Measurements from ENCODE around the gene CLIP2.
"Not testable (repeated sequence)": the region's sequence is repeated elsewhere in the genome, so short reads cannot be mapped to it uniquely, and the experiment has no call there.

The CLIP2 gene

DNA sequence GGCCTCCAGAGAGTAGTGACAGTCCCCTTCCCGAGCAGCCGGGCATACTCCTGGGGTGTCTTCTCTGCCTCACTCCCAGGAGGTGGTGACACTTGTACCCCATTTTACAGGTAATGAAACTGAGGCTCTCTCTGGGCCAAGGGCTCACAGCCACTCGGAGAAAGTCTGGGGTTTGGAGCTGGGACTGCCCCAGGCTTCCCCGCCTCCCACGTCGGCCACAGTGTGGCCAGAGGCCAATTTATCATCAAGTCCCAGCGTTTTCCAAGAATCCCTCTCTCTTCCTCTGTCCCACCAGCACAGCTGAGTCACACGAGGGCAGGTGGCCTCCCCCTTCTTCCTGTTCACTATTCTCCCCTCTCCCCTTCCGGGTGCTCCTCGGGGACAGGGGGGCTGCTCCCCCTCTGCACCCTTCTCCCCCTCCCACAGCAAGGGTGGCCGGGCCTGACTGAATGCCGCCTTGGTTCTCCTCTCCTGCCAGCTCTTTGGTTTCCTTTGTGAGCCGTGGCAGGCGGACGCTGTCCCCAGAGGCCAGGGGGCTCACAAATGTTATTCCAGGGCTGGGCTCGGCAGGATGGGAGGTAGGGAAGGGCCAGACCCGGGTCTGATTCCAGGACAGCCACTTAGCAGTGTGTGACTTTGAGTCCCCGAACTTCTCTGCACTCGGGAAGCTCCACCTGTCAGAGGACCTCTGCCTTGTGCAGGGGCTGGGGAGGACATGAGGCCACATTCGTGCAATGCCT lies 17.7 kb downstream of the CLIP2 start:
- H3K4me3 ChIP-seq (ENCODE audit: control insufficient read depth, low read depth, low read length) = no peak overlapping the region
- TF ChIP-seq, protein P1, sequence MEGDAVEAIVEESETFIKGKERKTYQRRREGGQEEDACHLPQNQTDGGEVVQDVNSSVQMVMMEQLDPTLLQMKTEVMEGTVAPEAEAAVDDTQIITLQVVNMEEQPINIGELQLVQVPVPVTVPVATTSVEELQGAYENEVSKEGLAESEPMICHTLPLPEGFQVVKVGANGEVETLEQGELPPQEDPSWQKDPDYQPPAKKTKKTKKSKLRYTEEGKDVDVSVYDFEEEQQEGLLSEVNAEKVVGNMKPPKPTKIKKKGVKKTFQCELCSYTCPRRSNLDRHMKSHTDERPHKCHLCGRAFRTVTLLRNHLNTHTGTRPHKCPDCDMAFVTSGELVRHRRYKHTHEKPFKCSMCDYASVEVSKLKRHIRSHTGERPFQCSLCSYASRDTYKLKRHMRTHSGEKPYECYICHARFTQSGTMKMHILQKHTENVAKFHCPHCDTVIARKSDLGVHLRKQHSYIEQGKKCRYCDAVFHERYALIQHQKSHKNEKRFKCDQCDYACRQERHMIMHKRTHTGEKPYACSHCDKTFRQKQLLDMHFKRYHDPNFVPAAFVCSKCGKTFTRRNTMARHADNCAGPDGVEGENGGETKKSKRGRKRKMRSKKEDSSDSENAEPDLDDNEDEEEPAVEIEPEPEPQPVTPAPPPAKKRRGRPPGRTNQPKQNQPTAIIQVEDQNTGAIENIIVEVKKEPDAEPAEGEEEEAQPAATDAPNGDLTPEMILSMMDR (conservative IDR thresholded peaks at IDR 0.05; ENCODE audit: control insufficient read depth, insufficient read depth, low read depth, low read length) = no peak

DNA sequence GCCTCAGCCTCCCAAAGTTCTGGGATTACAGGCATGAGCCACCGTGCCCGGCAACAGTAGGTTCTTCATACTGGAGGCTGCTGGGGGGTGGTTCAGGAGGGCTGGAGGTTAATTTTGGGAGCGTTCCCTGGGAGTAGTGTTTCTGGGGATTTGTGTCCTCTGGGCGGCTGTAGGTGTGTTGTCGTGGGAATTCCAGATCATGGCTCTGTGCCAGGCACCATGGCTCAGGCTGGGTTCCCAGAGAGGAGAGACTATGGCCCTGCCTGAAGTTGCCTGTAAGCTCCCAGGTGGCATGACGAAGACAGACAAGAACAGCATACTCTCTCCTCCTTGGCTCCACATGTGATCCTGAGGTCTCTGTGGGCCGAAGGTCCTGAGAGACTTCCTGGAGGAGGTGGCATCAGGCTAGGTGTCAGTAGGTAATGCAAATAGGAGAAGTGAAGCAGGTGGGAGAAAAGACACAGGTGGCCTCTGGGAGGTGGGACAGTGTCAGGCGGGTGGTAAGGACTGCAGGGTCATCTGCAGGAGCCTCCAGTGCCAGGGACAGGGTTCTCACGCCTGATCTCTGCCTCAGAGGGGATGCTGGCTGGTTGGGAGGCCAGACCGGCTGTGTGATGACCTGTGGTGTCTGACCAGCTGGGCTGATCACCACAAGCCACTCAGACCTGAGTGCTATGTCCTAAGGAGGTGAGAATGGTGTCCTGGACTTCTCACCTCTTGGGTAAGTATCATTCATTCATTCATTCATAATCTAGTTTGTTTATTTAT lies 18.7 kb downstream of the CLIP2 start:
- DNase-seq (ENCODE audit: low read depth) = no peak
- no peak overlapping the region for H3K4me3 ChIP-seq (ENCODE audit: control insufficient read depth, low read depth, low read length)
- TF ChIP-seq, protein P1 (conservative IDR thresholded peaks at IDR 0.05; ENCODE audit: control insufficient read depth, insufficient read depth, low read depth, low read length) = no peak

More for the DNA sequence above, 17.7 kb downstream of the CLIP2 start:
- peak; percentile 81 for DNase-seq (ENCODE audit: low read depth)

DNA sequence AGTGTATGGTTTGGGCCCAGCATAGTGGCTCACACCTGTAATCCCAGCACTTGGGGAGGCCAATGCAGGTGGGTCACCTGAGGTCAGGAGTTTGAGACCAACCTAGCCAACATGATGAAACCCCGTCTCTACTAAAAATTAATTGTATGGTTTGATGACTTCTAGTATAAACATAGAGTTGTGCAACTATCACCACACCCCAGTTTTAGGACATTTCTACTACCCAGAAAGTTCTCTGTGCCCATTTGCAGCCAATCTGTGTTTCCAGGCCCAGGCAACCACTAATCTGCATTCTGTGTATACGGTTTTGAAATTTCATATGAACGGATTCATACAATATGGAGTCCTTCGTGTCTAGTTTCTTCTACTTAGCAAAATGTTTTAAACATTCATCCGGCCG lies 20.0 kb downstream of the CLIP2 start:
- DNase-seq (ENCODE audit: low read depth) = no peak
- H3K4me3 ChIP-seq (ENCODE audit: control insufficient read depth, low read depth, low read length) = no peak overlapping the region
- TF ChIP-seq, protein P1 (conservative IDR thresholded peaks at IDR 0.05; ENCODE audit: control insufficient read depth, insufficient read depth, low read depth, low read length) = no peak

DNA sequence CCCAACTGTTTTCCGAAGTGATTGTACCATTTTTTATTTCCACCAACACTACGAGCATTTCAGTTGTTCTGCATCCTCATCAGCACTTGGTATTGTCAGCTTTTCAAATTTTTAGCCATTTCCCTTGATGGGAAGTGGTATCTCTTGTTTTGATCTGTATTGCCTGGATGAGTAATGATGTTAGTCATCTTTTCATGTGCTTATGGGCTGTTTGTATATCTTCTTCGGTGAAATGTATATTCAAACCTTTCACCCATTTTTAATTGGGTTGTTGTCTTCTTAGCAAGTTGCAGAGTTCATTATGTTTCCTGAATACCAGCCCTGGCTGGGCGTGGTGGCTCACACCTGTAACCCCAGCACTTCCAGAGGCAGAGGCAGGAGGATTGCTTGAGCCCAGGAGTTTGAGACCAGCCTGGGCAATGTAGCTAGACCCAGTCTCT lies 22.1 kb downstream of the CLIP2 start:
- no peak overlapping the region for H3K4me3 ChIP-seq (ENCODE audit: control insufficient read depth, low read depth, low read length)
- DNase-seq (ENCODE audit: low read depth) = peak; percentile 71
- TF ChIP-seq, protein P1 (conservative IDR thresholded peaks at IDR 0.05; ENCODE audit: control insufficient read depth, insufficient read depth, low read depth, low read length) = no peak

DNA sequence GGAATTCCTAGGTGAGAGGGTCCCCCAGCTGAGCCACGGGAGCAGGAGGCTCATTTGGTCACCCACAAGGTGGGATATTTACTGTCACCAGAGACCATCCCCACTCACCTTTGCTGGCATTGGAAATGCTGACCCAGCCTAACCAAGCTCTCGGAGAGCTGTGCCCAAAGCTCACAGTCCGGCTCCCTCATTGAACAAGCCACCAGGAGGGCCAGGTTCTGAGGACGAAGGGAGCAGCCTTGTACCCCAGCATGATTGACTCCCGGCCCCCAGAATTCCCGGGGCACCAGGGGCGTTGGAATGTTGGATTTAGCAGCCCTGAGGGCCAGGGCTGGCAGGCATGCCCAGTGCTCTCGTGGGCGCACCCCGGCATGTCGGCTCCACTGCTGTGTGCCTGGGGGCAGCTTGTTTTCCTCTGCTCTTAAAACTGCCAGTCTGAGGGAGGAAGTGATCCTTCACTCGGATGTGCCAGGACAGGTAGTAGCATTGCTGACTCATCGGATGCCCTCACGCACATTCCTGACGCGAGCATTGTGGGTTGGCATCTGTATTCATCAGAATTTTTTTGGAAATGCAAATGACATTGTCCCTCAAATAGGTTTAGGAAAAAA lies 23.3 kb downstream of the CLIP2 start:
- TF ChIP-seq, protein P1 (conservative IDR thresholded peaks at IDR 0.05; ENCODE audit: control insufficient read depth, insufficient read depth, low read depth, low read length) = no peak
- DNase-seq (ENCODE audit: low read depth) = no peak
- H3K4me3 ChIP-seq (ENCODE audit: control insufficient read depth, low read depth, low read length) = no peak overlapping the region

DNA sequence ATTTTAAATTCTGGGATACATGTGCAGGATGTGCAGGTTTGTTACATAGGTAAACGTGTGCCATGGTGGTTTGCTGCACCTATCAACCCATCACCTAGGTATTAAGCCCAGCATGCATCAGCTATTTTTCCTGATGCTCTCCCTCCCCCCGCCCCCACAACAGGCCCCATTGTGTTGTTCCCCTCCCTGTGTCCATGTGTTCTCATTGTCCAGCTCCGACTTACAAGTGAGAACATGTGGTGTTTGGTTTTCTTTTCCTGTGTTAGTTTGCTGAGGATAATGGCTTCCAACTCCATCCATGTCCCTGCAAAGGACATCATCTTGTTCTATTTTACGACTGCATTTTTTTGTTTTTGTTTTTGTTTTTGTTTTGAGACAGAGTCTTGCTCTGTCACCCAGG lies 26.7 kb downstream of the CLIP2 start:
- DNase-seq (ENCODE audit: low read depth); H3K4me3 ChIP-seq (ENCODE audit: control insufficient read depth, low read depth, low read length): not testable (repeated sequence)

All from fibroblast of mammary gland (primary cell).